DND-41 (cell line): ENCODE measurements around the gene SLC9A7.

Experiments
- ATAC-seq: fragments of 200-7000 bp; cut with Tn5 transposase; 3 replicates; pipeline ENCODE4 v1.9.1; 2021; ENCODE audit warnings: low read depth; ENCODE audit not compliant: insufficient read depth
- DNase-seq: peaks from one replicate; pipeline ENCODE4 v3.0.0-alpha.2; 2020
- H2AFZ ChIP-seq: 2 replicates; pipeline ENCODE4 v1.6.0; 2012; ENCODE audit warnings: low read depth, low read length
- H3K27ac ChIP-seq: 2 replicates; pipeline ENCODE4 v1.5.1; 2012; ENCODE audit warnings: low read length, inconsistent platforms
- H3K27me3 ChIP-seq: fragments of 200-600 bp; sonication (generic); 2 replicates; pipeline ENCODE4 v1.6.0; 2012; ENCODE audit warnings: low read length, mild to moderate bottlenecking, inconsistent platforms; ENCODE audit not compliant: insufficient read depth, poor library complexity
- H3K36me3 ChIP-seq: 2 replicates; pipeline ENCODE4 v1.5.1; 2012; ENCODE audit warnings: low read length, inconsistent platforms; ENCODE audit not compliant: insufficient read depth
- H3K4me1 ChIP-seq: 2 replicates; pipeline ENCODE4 v1.5.1; 2012; ENCODE audit warnings: mild to moderate bottlenecking, low read length; ENCODE audit not compliant: insufficient read depth
- H3K4me2 ChIP-seq: 2 replicates; pipeline ENCODE4 v1.6.0; 2012; ENCODE audit warnings: mild to moderate bottlenecking, moderate library complexity, low read length, inconsistent platforms; ENCODE audit not compliant: insufficient read depth
- H3K4me3 ChIP-seq, 2 experiments: fragments of 200-600 bp in 1 of 2; shearing (Covaris generic) in 1 of 2; 2 replicates each; pipeline ENCODE4 v1.5.1; 2012 to 2016; ENCODE audit warnings: inconsistent platforms in 2 of 2, low read length in 2 of 2, mild to moderate bottlenecking in 2 of 2, low read depth in 1 of 2, moderate library complexity in 1 of 2
- H3K79me2 ChIP-seq: 2 replicates; pipeline ENCODE4 v1.6.0; 2012; ENCODE audit warnings: low read length, inconsistent platforms; ENCODE audit not compliant: insufficient read depth
- H3K9ac ChIP-seq: 2 replicates; pipeline ENCODE4 v1.6.0; 2012; ENCODE audit warnings: low read depth, mild to moderate bottlenecking, inconsistent platforms, low read length, moderate library complexity
- H3K9me3 ChIP-seq: 2 replicates; pipeline ENCODE4 v1.5.1; 2012; ENCODE audit warnings: low read length, moderate library complexity, mild to moderate bottlenecking, inconsistent platforms; ENCODE audit not compliant: insufficient read depth, severe bottlenecking
- H4K20me1 ChIP-seq: 2 replicates; pipeline ENCODE4 v1.6.0; 2012; ENCODE audit warnings: low read length; ENCODE audit not compliant: insufficient read depth
- EZH2 ChIP-seq: IDR thresholded peaks from 3 replicates; pipeline ENCODE4 v1.6.1; 2012; ENCODE audit warnings: borderline replicate concordance, low read depth, mild to moderate bottlenecking, moderate library complexity, low read length, inconsistent platforms; ENCODE audit not compliant: severe bottlenecking
- TF ChIP-seq, protein P1 (sequence below): IDR thresholded peaks from 2 replicates; pipeline ENCODE4 v1.5.1; 2012; ENCODE audit warnings: borderline replicate concordance, low read length, moderate library complexity, mild to moderate bottlenecking; ENCODE audit not compliant: poor library complexity, severe bottlenecking; ENCODE audit errors: extremely low read depth

The SLC9A7 gene

DNA sequence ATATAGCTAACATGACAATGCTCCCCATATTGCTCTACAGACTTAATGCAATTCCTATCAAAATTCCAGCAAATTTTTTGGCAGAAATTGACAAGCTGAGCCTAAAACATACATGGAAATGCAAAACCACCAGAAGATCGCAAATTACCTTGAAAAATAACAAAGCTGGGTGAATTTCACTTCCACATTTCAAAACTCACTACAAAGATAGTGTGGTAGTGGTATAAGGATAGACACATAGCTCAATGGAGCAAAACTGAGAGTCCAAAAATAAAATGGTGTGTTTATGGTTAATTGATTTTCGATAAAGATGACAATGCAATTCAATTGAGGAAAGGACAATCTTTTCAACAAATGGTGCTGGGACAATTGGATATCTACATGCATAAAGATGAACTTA lies 65.8 kb downstream of the SLC9A7 start:
- H4K20me1 ChIP-seq = no peaks in the 10 kb centered on the region
- H3K9me3 ChIP-seq = no peaks in the 10 kb centered on the region
- H2AFZ ChIP-seq = no peak overlapping the region
- H3K4me1 ChIP-seq = no peaks in the 10 kb centered on the region
- TF ChIP-seq EZH2 = no peak
- TF ChIP-seq, protein P1, sequence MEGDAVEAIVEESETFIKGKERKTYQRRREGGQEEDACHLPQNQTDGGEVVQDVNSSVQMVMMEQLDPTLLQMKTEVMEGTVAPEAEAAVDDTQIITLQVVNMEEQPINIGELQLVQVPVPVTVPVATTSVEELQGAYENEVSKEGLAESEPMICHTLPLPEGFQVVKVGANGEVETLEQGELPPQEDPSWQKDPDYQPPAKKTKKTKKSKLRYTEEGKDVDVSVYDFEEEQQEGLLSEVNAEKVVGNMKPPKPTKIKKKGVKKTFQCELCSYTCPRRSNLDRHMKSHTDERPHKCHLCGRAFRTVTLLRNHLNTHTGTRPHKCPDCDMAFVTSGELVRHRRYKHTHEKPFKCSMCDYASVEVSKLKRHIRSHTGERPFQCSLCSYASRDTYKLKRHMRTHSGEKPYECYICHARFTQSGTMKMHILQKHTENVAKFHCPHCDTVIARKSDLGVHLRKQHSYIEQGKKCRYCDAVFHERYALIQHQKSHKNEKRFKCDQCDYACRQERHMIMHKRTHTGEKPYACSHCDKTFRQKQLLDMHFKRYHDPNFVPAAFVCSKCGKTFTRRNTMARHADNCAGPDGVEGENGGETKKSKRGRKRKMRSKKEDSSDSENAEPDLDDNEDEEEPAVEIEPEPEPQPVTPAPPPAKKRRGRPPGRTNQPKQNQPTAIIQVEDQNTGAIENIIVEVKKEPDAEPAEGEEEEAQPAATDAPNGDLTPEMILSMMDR = no peak
- no peak overlapping the region for H3K9ac ChIP-seq
- H3K4me2 ChIP-seq = no peak overlapping the region
- no peaks in the 10 kb centered on the region for H3K79me2 ChIP-seq
- H3K27ac ChIP-seq = no peak overlapping the region
- ATAC-seq (no peak), DNase-seq (no peak)
- no peaks in the 10 kb centered on the region for H3K36me3 ChIP-seq
- H3K27me3 ChIP-seq = no peaks in the 10 kb centered on the region
- no peak overlapping the region for H3K4me3 ChIP-seq

DNA sequence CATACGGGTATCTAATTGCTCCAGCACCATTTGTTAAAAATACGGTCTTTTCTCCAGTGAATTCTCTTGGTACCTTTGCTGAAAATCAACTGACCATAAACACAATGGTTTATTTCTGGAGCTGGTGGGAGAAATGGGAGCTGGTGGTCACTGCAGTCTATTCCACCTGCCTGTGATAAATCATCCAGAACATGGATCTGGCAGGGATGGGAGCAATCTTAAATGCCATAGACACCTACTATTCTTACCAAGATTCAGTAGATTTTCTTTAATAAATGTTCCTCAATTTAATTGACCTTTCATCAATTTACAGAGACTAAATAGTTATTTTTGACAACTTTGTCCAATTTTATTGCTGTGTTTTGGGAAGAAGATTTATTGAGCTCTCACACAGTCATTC lies 68.1 kb downstream of the SLC9A7 start:
- no peaks in the 10 kb centered on the region for H3K36me3 ChIP-seq
- H3K4me1 ChIP-seq = no peaks in the 10 kb centered on the region
- H3K27ac ChIP-seq = no peak overlapping the region
- no peaks in the 10 kb centered on the region for H4K20me1 ChIP-seq
- H3K27me3 ChIP-seq = no peaks in the 10 kb centered on the region
- ATAC-seq (no peak), DNase-seq (no peak)
- H2AFZ ChIP-seq = no peak overlapping the region
- H3K79me2 ChIP-seq = no peaks in the 10 kb centered on the region
- H3K9me3 ChIP-seq = no peaks in the 10 kb centered on the region
- TF ChIP-seq EZH2 = no peak
- TF ChIP-seq, protein P1 = no peak
- no peak overlapping the region for H3K9ac ChIP-seq
- H3K4me2 ChIP-seq = no peak overlapping the region
- no peak overlapping the region for H3K4me3 ChIP-seq

DNA sequence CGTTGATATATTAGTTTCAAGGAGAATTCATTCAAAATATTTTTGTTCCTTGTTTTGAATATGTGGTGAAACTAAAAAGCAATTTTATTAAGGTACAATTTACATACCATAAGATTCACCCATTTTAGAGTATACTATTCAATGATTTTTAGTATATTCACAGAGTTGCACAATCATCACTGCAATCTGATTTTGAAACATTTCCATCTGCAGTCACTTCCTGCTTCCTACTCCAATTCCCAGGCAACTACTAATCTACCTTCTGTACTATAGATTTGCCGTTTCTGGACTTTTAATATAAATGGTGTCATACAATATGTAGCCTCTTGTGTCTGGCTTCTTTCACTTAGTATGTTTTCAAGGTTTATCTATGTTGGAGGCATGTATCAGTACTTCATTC lies 71.3 kb downstream of the SLC9A7 start:
- Histone ChIP-seq H4K20me1 (no peaks in the 10 kb centered on the region), H3K36me3 (no peaks in the 10 kb centered on the region), H3K9ac (no peak overlapping the region), H3K4me1 (no peaks in the 10 kb centered on the region), H3K9me3 (no peaks in the 10 kb centered on the region), H3K27ac (no peak overlapping the region), H3K4me2 (no peak overlapping the region), H3K4me3 (no peak overlapping the region), H3K79me2 (no peaks in the 10 kb centered on the region), H3K27me3 (no peaks in the 10 kb centered on the region), H2AFZ (no peak overlapping the region)
- TF ChIP-seq, protein P1 = no peak
- no peak for TF ChIP-seq EZH2
- ATAC-seq (no peak), DNase-seq (no peak)
